Panc1 (cell line): Measurements from ENCODE around the gene MYO16. TPM values are rescaled to one million over a fixed set of nuclear protein-coding genes. Genes with fewer than 3 reads are reported as not detected.

Experiments used
- ATAC-seq: fragments of 200-7000 bp; cut with Tn5 transposase; 2 replicates; pipeline ENCODE4 v1.9.1; 2020; ENCODE audit warnings: mild to moderate bottlenecking, moderate library complexity
- BruUV-seq: library from RNA; stranded (reverse); fragments of 400-500 nt; replicated peaks from 2 replicates; lab custom pipeline; 2021; lab: Mats Ljungman, UMichigan
- CTCF ChIA-PET: fragments of 300-600 bp; sonication (Branson Sonifier 250); formaldehyde crosslinking; loops from one replicate; lab custom pipeline; 2022; ENCODE audit warnings: antibody characterized with exemption; lab: Charles Lee
- POLR2A ChIA-PET: fragments of 300-600 bp; sonication (Branson Sonifier 250); formaldehyde crosslinking; loops from one replicate; lab custom pipeline; 2022; ENCODE audit warnings: antibody characterized with exemption; lab: Charles Lee
- DNase-seq: peaks from one replicate; pipeline ENCODE4 v3.0.0-alpha.2; 2010; ENCODE audit warnings: low read depth, low spot score
- H3K27ac ChIP-seq: 2 replicates; pipeline ENCODE4 v1.5.1; 2011; ENCODE audit warnings: mild to moderate bottlenecking, low read length, inconsistent platforms
- H3K27me3 ChIP-seq: fragments of 200-500 bp; sonication (Bioruptor generic); 2 replicates; pipeline ENCODE4 v1.6.0; 2014; ENCODE audit warnings: low read length, inconsistent platforms; ENCODE audit not compliant: control insufficient read depth, insufficient read depth
- H3K36me3 ChIP-seq: fragments of 200-500 bp; sonication (Bioruptor generic); 2 replicates; pipeline ENCODE4 v1.5.1; 2014; ENCODE audit warnings: inconsistent platforms, mild to moderate bottlenecking, low read length, moderate library complexity; ENCODE audit not compliant: control insufficient read depth, insufficient read depth
- H3K4me1 ChIP-seq: 2 replicates; pipeline ENCODE4 v1.5.1; 2011; ENCODE audit warnings: inconsistent platforms, mild to moderate bottlenecking, low read length, moderate library complexity; ENCODE audit not compliant: control insufficient read depth, insufficient read depth
- H3K4me3 ChIP-seq, 2 experiments: 2 replicates each; pipeline ENCODE4 v1.5.1; 2011 to 2012; ENCODE audit warnings: low read depth in 2 of 2, low read length in 2 of 2, mild to moderate bottlenecking in 2 of 2, inconsistent platforms in 1 of 2, moderate library complexity in 1 of 2
- H3K9me3 ChIP-seq: fragments of 200-500 bp; sonication (Bioruptor generic); 2 replicates; pipeline ENCODE4 v1.5.1; 2014; ENCODE audit warnings: low read depth, mild to moderate bottlenecking, inconsistent platforms, low read length, moderate library complexity; ENCODE audit not compliant: control insufficient read depth, insufficient read depth
- CTCF ChIP-seq: fragments of 450-650 bp; IDR thresholded peaks from 2 replicates; pipeline ENCODE4 v1.5.1; 2017; ENCODE audit warnings: mild to moderate bottlenecking
- POLR2AphosphoS5 ChIP-seq: IDR thresholded peaks from 2 replicates; pipeline ENCODE4 v1.6.1; 2012; ENCODE audit warnings: mild to moderate bottlenecking, low read depth, low read length, moderate library complexity
- SIN3A ChIP-seq: IDR thresholded peaks from 2 replicates; pipeline ENCODE4 v1.6.1; 2012; ENCODE audit warnings: low read depth, mild to moderate bottlenecking, low read length, moderate library complexity, borderline replicate concordance; ENCODE audit not compliant: insufficient read depth
- TCF7L2 ChIP-seq: IDR thresholded peaks from 2 replicates; pipeline ENCODE4 v1.6.1; 2011; ENCODE audit warnings: mild to moderate bottlenecking, low read depth, low read length, inconsistent platforms
- in situ Hi-C: cut with HindIII; loops from 2 replicates; pipeline ENCODE4 v1.10.0; 2016; ENCODE audit warnings: low sequenced_read_pairs, low pct_unique_long_range_greater_than_20kb
- intact Hi-C: fragments of 100-400 bp; cut with micrococcal nuclease; formaldehyde crosslinking; loops from one replicate; pipeline ENCODE4 v1.10.0; 2022; ENCODE audit not compliant: unreplicated experiment
- total RNA-seq: library from RNA; stranded (reverse); gene quantifications from one replicate; pipeline ENCODE4 v1.2.1, GENCODE V29; 2021; ENCODE audit not compliant: unreplicated experiment
- TF ChIP-seq, protein P1 (sequence below), 2 experiments: IDR thresholded peaks; 2 replicates each; pipeline ENCODE4 v1.6.1; 2011 to 2012; ENCODE audit warnings: low read depth in 2 of 2, control low read depth in 1 of 2, low read length in 1 of 2, mild to moderate bottlenecking in 1 of 2, moderate library complexity in 1 of 2; ENCODE audit not compliant: insufficient read depth in 1 of 2

MYO16 gene
- total RNA-seq, 1 experiment from 2014 or later, result 0.08 TPM

DNA sequence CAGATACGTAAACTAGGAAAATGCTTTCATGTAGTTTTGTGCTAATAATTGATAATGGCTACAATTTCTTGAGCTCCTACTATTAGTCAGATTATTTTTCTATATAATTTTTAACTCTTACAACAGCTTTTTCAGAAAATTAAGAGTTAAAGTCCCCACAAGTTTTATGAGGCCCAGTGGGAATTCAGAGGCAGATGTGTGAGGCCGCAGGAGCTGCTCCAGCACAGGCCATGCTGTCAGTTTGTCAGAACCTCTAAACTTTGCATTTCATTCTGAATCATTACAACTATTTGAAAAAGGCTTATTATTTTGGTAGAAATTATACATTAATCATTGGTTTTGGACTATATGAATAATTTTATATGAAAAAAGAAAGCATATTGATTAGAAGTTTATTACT lies 370.8 kb downstream of the MYO16 start:
- ATAC-seq (no peak), DNase-seq (no peak)
- Histone ChIP-seq H3K27me3 (no peaks in the 10 kb centered on the region), H3K4me3 (no peak overlapping the region), H3K36me3 (no peaks in the 10 kb centered on the region), H3K9me3 (no peaks in the 10 kb centered on the region), H3K4me1 (no peaks in the 10 kb centered on the region), H3K27ac (no peak overlapping the region)
- ChIA-PET POLR2A (no interaction called here), CTCF (no interaction called here)
- no TSS peak for BruUV-seq
- in situ Hi-C loops (no loop called here), intact Hi-C loops (no loop called here)
- no peak for TF ChIP-seq TCF7L2
- TF ChIP-seq CTCF, result no peak
- no peak for TF ChIP-seq SIN3A
- TF ChIP-seq, protein P1, sequence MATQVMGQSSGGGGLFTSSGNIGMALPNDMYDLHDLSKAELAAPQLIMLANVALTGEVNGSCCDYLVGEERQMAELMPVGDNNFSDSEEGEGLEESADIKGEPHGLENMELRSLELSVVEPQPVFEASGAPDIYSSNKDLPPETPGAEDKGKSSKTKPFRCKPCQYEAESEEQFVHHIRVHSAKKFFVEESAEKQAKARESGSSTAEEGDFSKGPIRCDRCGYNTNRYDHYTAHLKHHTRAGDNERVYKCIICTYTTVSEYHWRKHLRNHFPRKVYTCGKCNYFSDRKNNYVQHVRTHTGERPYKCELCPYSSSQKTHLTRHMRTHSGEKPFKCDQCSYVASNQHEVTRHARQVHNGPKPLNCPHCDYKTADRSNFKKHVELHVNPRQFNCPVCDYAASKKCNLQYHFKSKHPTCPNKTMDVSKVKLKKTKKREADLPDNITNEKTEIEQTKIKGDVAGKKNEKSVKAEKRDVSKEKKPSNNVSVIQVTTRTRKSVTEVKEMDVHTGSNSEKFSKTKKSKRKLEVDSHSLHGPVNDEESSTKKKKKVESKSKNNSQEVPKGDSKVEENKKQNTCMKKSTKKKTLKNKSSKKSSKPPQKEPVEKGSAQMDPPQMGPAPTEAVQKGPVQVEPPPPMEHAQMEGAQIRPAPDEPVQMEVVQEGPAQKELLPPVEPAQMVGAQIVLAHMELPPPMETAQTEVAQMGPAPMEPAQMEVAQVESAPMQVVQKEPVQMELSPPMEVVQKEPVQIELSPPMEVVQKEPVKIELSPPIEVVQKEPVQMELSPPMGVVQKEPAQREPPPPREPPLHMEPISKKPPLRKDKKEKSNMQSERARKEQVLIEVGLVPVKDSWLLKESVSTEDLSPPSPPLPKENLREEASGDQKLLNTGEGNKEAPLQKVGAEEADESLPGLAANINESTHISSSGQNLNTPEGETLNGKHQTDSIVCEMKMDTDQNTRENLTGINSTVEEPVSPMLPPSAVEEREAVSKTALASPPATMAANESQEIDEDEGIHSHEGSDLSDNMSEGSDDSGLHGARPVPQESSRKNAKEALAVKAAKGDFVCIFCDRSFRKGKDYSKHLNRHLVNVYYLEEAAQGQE (IDR thresholded peaks at IDR 0.05; ENCODE audit: insufficient read depth in 1 of 2, low read depth in 2 of 2, low read length in 1 of 2), result no peak
- no peak for TF ChIP-seq POLR2AphosphoS5

DNA sequence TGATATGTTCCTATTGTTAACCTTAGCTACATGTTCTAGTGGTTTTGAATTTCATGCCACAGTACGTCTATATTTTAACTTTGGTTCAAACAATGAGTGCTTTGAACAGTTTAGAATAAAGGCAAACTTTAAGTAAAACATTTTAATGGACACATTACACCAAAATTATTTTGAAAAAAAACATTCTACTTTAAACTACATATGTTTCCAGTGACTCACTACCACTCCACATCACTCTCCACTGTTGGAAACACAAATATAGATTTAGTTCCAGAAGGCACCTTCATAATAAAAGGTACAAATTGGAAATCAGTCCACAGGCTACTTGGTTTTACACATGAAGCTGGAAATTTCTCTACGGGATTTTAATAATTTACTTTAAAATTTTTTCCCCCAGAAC lies 373.5 kb downstream of the MYO16 start:
- no peaks in the 10 kb centered on the region for H3K36me3 ChIP-seq
- H3K27me3 ChIP-seq, result no peaks in the 10 kb centered on the region
- CTCF ChIA-PET, result no interaction called here
- POLR2A ChIA-PET, result interaction anchor here (0.6 kb wide), 1 partner anchor 1896 kb away, joined by 16 read pairs; no protein-coding TSS in a partner anchor
- H3K4me3 ChIP-seq, result no peak overlapping the region
- intact Hi-C loops (no loop called here), in situ Hi-C loops (no loop called here)
- ATAC-seq (no peak), DNase-seq (no peak)
- H3K4me1 ChIP-seq, result no peaks in the 10 kb centered on the region
- no peak for TF ChIP-seq CTCF
- no peak for TF ChIP-seq TCF7L2
- no peak for TF ChIP-seq SIN3A
- TF ChIP-seq, protein P1 (IDR thresholded peaks at IDR 0.05; ENCODE audit: insufficient read depth in 1 of 2, low read depth in 2 of 2, low read length in 1 of 2), result no peak
- TF ChIP-seq POLR2AphosphoS5, result no peak
- H3K9me3 ChIP-seq, result no peaks in the 10 kb centered on the region
- no peak overlapping the region for H3K27ac ChIP-seq
- no TSS peak for BruUV-seq
